OCI-LY3 (cell line): ENCODE results near the gene MACROD1.
A peak's percentile ranks its signal among the peaks of the same experiment; 100 is the strongest.

Experiments used
- H2AFZ ChIP-seq: fragments of 200-600, 300-600 bp; shearing (Covaris generic); 2 replicates; pipeline ENCODE4 v1.6.0; 2014; ENCODE audit warnings: antibody characterized with exemption, low read depth, low read length
- H3K27ac ChIP-seq: fragments of 200-600, 300-600 bp; sonication (generic); 2 replicates; pipeline ENCODE4 v1.5.1; 2014; ENCODE audit warnings: mild to moderate bottlenecking, low read length, moderate library complexity, mixed read lengths
- H3K27me3 ChIP-seq: fragments of 200-600, 300-600 bp; sonication (generic); 2 replicates; pipeline ENCODE4 v1.6.1; 2014; ENCODE audit warnings: low read depth, low read length, mixed read lengths
- H3K36me3 ChIP-seq: fragments of 200-600, 300-600 bp; sonication (generic); replicated peaks from 2 replicates; pipeline ENCODE3; 2014; ENCODE audit warnings: low read depth, low read length, mixed read lengths
- H3K4me1 ChIP-seq: fragments of 300-600, 200-600 bp; sonication (generic); 2 replicates; pipeline ENCODE4 v1.6.1; 2014; ENCODE audit warnings: low read length, mixed read lengths
- H3K4me2 ChIP-seq: fragments of 200-600, 300-600 bp; sonication (generic); 2 replicates; pipeline ENCODE4 v1.6.1; 2014; ENCODE audit warnings: low read length, mixed read lengths
- H3K4me3 ChIP-seq: fragments of 300-600, 200-600 bp; sonication (generic); 2 replicates; pipeline ENCODE4 v1.5.1; 2014; ENCODE audit warnings: antibody characterized with exemption, mild to moderate bottlenecking, low read length, moderate library complexity
- H3K79me2 ChIP-seq: fragments of 300-600, 200-600 bp; shearing (Covaris generic); 2 replicates; pipeline ENCODE4 v1.6.1; 2014; ENCODE audit warnings: mild to moderate bottlenecking, low read length, mixed read lengths
- H3K9ac ChIP-seq: fragments of 300-600, 200-600 bp; shearing (Covaris generic); 2 replicates; pipeline ENCODE4 v1.6.0; 2014; ENCODE audit warnings: mild to moderate bottlenecking, low read length, moderate library complexity
- H3K9me3 ChIP-seq: fragments of 200-600, 300-600 bp; shearing (Covaris generic); 2 replicates; pipeline ENCODE4 v1.6.1; 2014; ENCODE audit warnings: low read length, mixed read lengths; ENCODE audit not compliant: insufficient read depth
- H4K20me1 ChIP-seq: fragments of 200-600, 300-600 bp; sonication (generic); 2 replicates; pipeline ENCODE4 v1.6.1; 2016; ENCODE audit warnings: low read length, mixed read lengths; ENCODE audit not compliant: insufficient read depth
- EZH2phosphoT487 ChIP-seq: fragments of 200-600 bp; shearing (Covaris generic); IDR thresholded peaks from 2 replicates; pipeline ENCODE4 v1.6.1; 2018; ENCODE audit warnings: antibody characterized with exemption, mixed run types, low read depth
- TF ChIP-seq, protein P1 (sequence below): fragments of 200-600, 300-600 bp; sonication (generic); IDR thresholded peaks from 2 replicates; pipeline ENCODE4 v1.5.1; 2014; ENCODE audit warnings: antibody characterized with exemption, low read length, low read depth

Gene MACROD1

DNA sequence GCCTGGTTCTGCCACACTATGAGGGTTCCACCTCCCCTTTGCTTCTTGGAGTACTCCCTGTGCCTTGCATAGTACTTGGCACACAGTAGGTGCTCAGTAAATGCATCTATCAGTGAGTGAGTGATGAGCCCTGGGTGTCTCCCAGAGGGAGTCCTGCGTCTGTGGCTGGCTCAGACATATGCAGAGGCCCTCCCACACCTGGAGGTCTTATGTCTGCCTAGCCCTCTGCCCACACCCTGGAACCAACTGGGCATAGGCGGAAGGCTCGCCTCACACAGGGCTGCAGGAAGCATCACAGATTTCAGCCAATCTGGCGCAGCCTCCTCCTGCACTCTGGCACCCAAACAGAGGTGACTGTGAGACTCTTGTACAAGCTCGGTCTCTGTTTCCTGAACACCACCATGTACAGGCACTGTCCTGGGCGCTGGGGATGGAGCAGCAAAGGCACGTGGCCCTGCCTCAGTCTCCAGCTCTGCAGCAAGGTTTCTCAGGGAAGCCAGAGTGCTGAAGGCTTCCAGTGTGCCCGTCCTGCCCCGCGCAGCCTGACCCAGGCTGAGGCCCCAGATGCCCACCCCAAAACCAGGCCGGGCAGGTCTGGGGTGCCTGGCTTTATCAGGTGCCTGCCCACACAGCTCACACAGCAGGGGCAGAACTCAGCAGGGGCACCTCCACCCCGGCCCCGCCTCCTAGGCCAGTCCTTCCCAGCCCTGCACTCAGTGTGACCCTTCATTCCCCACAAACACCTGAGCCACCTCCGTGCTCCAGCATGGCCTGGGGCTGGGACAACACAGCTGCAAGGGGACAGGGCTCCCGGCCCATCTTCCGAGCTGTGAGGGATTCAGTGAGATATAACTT, 103.5 kb downstream of the MACROD1 start:
- Histone ChIP-seq H3K4me3 (no peak overlapping the region), H3K27me3 (peaks cover 8% of the 10 kb centered on the region; the same call in 1 of the 2 replicates), H3K27ac (no peak overlapping the region), H3K4me1 (peaks cover 4% of the 10 kb centered on the region; the same call in 1 of the 2 replicates), H3K9me3 (no peaks in the 10 kb centered on the region), H3K4me2 (no peak overlapping the region), H3K36me3 (no peaks in the 10 kb centered on the region), H2AFZ (no peak overlapping the region), H4K20me1 (0 out of 2 replicates have a peak, but pooled peaks cover 13% of the 10 kb centered on the region), H3K79me2 (no peaks in the 10 kb centered on the region), H3K9ac (no peak overlapping the region)
- no peak for TF ChIP-seq EZH2phosphoT487
- TF ChIP-seq, protein P1, sequence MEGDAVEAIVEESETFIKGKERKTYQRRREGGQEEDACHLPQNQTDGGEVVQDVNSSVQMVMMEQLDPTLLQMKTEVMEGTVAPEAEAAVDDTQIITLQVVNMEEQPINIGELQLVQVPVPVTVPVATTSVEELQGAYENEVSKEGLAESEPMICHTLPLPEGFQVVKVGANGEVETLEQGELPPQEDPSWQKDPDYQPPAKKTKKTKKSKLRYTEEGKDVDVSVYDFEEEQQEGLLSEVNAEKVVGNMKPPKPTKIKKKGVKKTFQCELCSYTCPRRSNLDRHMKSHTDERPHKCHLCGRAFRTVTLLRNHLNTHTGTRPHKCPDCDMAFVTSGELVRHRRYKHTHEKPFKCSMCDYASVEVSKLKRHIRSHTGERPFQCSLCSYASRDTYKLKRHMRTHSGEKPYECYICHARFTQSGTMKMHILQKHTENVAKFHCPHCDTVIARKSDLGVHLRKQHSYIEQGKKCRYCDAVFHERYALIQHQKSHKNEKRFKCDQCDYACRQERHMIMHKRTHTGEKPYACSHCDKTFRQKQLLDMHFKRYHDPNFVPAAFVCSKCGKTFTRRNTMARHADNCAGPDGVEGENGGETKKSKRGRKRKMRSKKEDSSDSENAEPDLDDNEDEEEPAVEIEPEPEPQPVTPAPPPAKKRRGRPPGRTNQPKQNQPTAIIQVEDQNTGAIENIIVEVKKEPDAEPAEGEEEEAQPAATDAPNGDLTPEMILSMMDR = no peak

DNA sequence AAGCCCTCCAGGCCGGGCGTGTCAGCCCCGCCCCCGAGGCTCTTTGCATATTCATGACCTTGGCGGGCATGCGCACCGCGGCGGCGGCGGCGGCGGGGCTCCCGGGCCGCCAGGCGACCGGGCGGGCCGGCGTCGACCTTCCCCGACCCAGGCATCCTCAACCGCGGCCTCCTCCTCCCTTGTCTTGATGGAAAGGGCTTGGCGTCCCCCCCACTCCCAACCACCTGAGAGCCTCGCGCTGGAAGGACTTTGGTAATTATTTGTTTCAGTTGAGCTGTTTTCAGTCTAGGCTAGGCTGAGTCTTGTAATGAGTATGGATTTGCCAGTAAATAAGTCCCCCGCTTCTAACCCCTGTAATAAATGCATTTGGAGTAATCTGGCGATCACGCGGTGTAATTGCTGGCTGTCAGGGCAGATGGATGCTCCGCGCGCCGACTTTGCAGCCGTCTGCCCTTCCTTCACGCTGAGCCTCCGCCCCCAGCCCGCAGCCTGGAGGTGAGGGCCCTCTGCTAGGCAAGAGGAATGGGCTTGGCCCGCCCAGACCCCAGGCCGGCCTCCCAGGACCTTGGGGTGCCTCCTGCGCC, 105.0 kb downstream of the MACROD1 start:
- Histone ChIP-seq H3K27me3 (peaks cover 8% of the 10 kb centered on the region; the same call in 1 of the 2 replicates), H2AFZ (peak overlapping the region; percentile 50; the same call in 1 of the 2 replicates), H3K27ac (no peak overlapping the region), H3K9ac (peak overlapping the region; percentile 53), H3K79me2 (no peaks in the 10 kb centered on the region), H3K36me3 (no peaks in the 10 kb centered on the region), H3K4me2 (peak overlapping the region; percentile 93), H4K20me1 (0 out of 2 replicates have a peak, but pooled peaks cover 13% of the 10 kb centered on the region), H3K4me1 (peaks cover 4% of the 10 kb centered on the region; the same call in 1 of the 2 replicates), H3K4me3 (peak overlapping the region; percentile 79), H3K9me3 (no peaks in the 10 kb centered on the region)
- TF ChIP-seq, protein P1 = no peak
- no peak for TF ChIP-seq EZH2phosphoT487

DNA sequence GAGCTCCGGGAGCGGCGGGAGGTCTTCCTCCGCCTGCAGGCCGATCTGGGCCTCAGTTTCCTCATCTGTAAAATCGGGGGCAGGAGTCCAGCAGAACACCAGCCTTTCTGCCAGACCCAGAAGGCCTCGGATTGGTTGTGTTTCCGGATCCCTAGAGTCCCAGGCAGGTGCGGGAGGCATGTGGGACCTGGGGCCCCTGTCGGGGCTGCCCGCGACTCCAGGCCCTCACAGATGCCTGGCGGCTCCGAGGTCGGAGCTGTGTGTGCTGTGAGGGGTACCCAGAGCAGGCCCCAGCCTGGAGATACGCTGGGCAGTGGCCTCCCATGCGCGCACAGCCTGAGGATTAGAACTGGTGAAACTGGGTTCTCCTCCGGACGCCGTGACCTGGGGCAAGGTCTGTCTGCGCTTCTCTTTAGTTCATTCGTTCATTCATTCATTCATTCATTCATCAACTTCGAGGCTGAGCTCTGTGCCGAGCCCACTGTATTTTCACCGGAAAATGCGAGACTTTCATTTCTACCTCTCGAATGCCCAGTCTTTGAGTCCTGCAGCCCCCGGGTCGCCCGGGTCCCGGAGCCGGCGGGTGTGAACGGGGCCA, 105.6 kb downstream of the MACROD1 start:
- H3K36me3 ChIP-seq = no peaks in the 10 kb centered on the region
- H4K20me1 ChIP-seq = 0 out of 2 replicates have a peak, but pooled peaks cover 13% of the 10 kb centered on the region
- H2AFZ ChIP-seq = no peak overlapping the region
- no peak for TF ChIP-seq EZH2phosphoT487
- TF ChIP-seq, protein P1 = no peak
- peak overlapping the region; percentile 93 for H3K4me2 ChIP-seq
- peak overlapping the region; percentile 53; the same call in 1 of the 2 replicates for H3K9ac ChIP-seq
- no peak overlapping the region for H3K27ac ChIP-seq
- H3K4me1 ChIP-seq = peaks cover 4% of the 10 kb centered on the region; the same call in 1 of the 2 replicates
- H3K9me3 ChIP-seq = no peaks in the 10 kb centered on the region
- no peaks in the 10 kb centered on the region for H3K79me2 ChIP-seq
- H3K4me3 ChIP-seq = peak overlapping the region; percentile 79
- H3K27me3 ChIP-seq = peaks cover 8% of the 10 kb centered on the region; the same call in 1 of the 2 replicates
